Head of caudate nucleus (tissue), 42 donors: Measurements from ENCODE around the gene ASMTL.

Experiments used
- DNase-seq, 42 donors: peaks; one replicate each; pipeline versions ENCODE4 v3.0.0 to v3.0.0-alpha.2; 2020 to 2021; ENCODE audit warnings: mixed read lengths in 7 of 42
- intact Hi-C: fragments of 100-400 bp; cut with DNase I; formaldehyde crosslinking; loops from one replicate; pipeline ENCODE4 v1.15.0; 2022

Gene ASMTL

DNA sequence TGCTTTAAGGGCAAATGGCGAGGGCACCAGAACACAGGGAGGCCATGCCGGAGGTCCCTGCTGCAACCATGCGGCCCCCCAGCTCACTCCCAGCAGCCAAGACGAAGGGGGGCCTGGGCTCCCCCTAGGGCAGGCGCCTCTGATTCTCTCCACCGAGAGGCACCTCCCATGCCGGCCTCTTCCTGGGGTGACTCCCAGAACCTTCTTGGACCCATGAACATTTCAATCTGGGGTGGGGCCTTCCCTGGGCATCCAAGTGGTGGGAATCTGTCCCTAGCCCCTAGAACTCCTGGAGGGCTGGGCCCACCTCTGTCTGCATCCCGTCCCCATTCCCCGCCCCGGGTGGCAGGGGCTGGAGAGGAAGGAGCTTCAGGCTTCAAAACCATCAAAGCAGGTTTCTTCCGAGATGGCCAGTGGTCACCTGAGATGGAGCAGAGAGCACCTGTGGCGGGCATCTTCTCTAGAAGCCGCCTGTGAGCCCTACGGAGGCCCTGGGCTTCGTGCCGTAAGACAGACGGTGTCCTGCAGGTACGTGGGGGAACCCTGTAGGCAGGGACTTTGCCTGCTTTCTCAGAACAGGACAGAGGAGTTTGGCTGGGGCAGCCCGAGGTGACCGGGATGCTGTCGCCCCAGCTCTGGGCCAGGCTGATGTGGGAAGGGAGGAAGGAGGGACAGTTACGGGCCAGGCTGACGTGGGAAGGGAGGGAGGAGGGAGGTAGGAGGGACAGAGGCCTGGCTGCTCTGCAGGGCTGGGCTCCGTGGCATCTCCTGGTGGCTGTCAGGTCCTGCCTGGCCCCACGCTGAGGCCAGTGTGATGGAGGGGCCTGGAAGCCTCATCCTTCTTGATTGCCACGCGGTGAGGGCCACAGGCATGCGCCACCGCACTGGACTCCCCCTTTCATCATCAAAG, 54.0 kb downstream of the ASMTL start:
- DNase-seq: peak in 8 of 42 donors; percentile 6 to 40 (median 22)
- intact Hi-C loops: no loop called here

DNA sequence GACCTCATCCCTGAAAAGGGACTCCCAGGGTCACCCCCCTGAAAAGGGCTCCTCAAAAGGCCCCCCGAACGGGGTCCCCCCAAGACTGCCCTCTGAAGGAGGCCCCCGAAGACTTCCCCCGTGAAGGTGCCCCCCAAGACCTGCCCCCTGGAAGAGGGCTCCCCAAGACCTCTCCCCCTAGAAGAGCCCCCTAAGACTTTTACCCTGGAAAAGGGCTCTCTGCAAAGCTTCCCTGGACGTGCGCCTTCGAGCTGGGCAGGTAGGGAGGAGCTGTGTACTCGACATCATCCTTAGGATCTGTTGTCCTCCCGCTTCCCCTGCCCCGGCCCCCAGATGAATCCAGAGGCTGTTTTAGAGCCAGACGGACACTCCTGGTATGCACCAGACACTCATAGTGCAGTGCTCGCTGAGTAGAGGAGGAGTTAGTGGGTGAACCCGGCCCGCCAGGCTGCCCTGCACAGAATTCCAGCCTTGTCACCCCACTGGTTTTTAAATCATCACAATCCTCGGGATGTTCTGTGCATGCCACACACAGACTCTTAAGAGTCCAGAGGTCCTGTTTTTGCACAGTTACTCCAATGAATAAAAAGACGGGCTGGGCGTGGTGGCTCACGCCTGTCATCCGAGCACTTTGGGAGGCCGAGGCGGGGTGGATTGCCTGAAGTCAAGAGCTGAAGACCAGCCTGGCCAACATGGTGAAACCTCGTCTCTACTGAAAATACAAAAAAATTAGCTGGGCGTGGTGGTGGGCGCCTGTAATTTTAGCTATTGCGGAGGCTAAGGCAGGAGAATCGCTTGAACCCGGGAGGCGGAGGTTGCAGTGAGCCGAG, 55.1 kb downstream of the ASMTL start:
- DNase-seq: peak in 9 of 42 donors; percentile 4 to 29 (median 20)
- intact Hi-C loops: no loop called here

GRCh38 chrX:1397001-1397400, 55.7 kb downstream of the ASMTL start:
- DNase-seq: peak in 8 of 42 donors; percentile 5 to 41 (median 21)
- intact Hi-C loops: no loop called here

- intact Hi-C loops: no loop called here
These were observed 57.0 kb downstream of the ASMTL start for GRCh38 chrX:1395646-1396216.

GRCh38 chrX:1394731-1395501, 57.8 kb downstream of the ASMTL start:
- intact Hi-C loops: loop anchor here (5.0 kb wide), 1 partner anchor 197 kb away; the partner anchor contains the start of gene AKAP17A
- peak in 13 of 42 donors; percentile 5 to 42 (median 16) for DNase-seq

More at GRCh38 chrX:1395646-1396216, 57.0 kb downstream of the ASMTL start:
- peak in 2 of 42 donors; percentile 2 to 10 for DNase-seq

DNA sequence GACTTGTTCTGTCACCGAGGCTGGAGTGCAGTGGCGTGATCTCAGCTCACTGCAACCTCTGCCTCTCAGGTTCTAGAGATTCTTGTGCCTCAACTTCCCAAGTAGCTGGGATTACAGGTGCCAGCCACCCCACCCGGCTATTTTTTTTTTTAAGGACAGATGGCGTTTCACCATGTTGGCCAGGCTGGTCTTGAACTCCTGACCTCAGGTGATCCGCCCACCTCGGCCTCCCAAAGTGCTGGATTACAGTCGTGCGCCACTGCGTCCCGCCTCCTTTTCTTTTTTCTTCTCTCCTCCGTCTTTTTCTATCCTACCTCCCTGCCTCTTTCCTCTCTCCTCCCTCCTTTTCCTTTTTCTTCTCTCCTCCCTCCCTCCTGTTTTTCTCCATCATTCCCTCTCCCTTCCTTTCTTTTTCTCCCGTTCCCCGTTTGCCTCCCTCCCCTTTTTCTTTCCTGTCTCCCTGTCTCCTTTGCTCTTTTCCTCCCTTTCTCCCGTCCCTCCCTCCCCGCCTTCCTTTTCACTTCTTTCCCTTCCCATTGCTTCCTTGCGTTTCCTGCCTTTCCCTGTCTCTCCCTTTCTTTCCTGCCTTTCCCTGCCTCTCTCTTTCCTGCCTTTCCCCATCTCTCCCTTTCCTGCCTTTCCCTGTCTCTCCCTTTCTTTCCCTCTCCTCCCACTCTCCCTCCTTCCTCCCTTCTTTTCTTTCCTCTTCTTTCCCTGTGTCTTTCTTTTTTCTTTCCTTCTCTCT, 58.7 kb downstream of the ASMTL start:
- intact Hi-C loops: loop anchor here (2.0 to 5.0 kb wide), 2 partner anchors 59 to 198 kb away; partner anchors contain the start of genes AKAP17A and ASMTL
- DNase-seq: peak in 13 of 42 donors; percentile 1 to 26 (median 11)

DNA sequence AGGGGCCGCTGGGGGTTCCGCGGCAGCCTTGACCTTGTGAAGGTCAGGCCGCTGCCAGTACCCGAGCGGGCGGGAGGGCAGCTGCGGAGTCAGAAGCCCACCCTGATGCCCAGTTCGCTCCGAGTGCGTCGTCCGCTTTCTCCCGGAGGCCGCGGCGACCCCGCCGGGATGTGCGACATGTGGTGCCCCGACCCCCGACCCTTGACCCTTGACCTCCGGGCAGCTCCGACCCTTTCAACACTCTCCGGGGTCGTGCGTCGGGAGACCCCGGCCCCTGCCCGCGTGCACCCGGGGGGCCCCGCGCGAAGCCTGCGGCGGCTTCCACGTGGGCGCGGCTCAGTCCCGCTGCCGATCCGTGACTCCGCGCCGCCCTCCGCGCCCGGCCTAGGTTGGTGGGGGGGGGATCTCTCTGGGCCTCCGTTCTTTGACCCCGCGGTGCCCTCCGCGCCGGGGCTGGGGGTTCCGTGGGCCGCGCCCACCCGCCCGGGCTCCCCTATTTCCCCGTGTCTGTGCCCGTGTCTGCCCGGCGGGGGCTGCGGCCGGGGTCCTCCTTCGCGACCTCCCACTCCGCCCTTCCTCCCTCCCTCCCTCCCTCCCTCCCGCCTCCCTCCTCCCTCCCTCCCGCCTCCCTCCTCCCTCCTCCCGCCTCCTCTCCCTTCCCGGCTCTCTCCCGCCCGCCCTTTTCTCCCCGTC, 60.2 kb downstream of the ASMTL start:
- intact Hi-C loops: loop anchor here (2.0 to 5.0 kb wide), 2 partner anchors 60 to 200 kb away; partner anchors contain the start of genes AKAP17A and ASMTL
- peak in 39 of 42 donors; percentile 34 to 88 (median 70) for DNase-seq

DNA sequence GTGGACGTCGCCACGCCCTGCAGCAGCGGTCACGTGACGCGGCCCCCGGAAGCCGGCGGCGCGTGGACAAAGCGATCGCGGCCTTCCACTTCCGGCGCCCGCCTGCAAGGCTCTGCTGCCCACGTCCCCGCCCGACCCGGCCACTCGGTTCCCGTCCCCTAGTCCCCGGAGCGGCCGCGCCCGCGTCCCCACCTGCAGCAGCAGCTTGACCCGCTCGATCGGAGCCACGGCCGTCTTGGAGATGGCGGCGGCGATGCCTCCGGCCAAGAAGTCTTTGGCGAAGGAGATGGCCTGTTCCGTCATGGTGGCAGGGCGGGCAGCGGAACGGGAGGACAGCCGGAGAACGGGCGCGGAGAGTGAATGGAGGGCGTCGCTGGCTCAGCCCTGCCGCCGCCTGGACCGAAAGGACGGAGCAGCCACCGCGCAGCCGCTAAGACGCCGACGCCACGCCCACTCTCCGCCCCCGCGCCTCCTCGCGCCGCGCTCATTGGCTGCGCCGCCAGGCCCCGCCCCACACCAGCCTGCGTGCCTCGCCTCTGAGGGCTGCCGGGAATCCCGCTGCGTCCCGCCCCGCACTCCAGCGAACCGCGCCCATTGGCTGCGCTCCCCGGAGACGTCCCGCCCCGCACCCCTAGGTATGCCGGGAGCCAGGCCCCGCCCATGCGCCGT, 60.9 kb downstream of the ASMTL start, which contains the start of gene SLC25A6:
Gene SLC25A6, minus strand, starts transcription at position 407 of the 669 bp plus-strand sequence. Its CDS starts 104 bp downstream, at position 303.
- intact Hi-C loops: loop anchor here (2.0 to 5.0 kb wide), 2 partner anchors 61 to 200 kb away; partner anchors contain the start of genes AKAP17A and ASMTL
- peak; percentile 97 to 100 (median 99) for DNase-seq

DNA sequence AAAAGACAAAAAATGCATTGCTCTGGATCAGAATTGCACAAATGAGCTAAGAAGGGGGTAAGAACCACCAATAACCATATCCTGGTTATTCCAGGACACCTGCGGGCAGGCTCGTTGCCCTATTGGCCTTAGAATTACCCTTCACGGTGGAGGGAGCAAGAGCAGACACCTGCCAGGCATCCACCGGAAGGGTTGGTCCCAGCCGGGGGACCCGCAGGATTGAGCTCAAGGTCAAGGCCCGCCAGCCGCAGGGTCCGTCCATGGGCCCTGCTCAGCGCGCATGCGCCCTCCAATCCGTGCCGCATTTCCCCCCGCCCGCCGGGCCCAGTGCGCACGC, 61.4 kb downstream of the ASMTL start:
- intact Hi-C loops: loop anchor here (5.0 kb wide), 1 partner anchor 201 kb away; the partner anchor contains the start of gene AKAP17A
- DNase-seq: peak in 8 of 42 donors; percentile 56 to 95 (median 90)

GRCh38 chrX:1390621-1391369, 61.9 kb downstream of the ASMTL start:
- DNase-seq: peak in 20 of 42 donors; percentile 1 to 42 (median 17)
- intact Hi-C loops: loop anchor here (5.0 kb wide), 1 partner anchor 202 kb away; the partner anchor contains the start of gene AKAP17A

DNA sequence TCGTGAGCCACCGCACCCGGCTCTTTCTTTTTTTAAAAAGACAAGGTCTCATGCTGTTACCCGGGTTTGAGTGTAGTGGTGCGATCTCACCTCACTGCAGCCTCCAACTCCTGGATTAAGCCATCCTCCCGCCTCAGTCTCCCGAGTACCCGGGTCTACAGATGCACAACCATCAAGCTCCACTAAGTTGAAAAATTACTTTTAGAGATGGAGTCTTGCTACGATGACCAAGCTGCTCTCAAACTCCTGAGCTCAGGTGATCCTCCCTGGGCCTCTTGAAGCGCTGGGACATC, 62.8 kb downstream of the ASMTL start:
- peak in 8 of 42 donors; percentile 0 to 28 (median 14) for DNase-seq
- intact Hi-C loops: loop anchor here (5.0 kb wide), 1 partner anchor 202 kb away; the partner anchor contains the start of gene AKAP17A

DNA sequence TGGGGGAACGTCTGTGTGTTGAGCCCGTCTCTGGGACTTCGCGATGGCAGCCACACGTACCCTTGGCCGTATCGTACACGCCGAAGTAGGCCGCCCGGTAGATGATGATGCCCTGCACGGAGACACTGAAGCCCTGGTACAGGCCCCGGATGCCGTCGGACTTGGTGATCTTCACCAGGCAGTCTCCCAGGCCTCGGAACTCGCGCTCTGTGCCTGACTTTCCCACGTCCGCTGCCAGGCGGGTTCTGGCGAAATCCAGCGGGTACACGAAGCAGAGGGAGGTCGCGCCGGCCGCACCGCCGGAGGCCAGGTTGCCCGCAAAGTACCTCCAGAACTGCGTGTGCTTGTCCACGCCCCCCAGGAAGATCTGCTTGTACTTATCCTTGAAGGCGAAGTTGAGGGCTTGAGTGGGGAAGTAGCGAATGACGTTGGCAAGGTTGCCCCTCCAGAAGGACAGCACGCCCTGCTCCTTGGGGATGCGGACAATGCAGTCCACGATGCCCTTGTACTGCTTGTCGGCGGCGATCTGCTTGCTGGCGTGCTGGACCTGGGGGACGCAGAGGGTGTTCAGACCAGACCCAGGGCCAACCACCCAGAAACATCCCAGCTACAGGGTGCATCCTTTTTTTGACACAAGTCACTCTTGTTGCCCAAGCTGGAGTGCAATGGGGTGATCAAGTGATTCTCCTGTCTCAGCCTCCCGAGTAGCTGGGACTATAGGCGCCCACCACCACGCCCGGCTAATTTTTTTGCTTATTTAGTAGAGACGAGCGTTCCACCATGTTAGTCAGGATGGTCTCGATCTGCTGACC, 63.3 kb downstream of the ASMTL start:
- intact Hi-C loops: no loop called here
- DNase-seq: peak in 17 of 42 donors; percentile 0 to 39 (median 15)

GRCh38 chrX:1388651-1389050, 64.1 kb downstream of the ASMTL start:
- peak in 3 of 42 donors; percentile 4 for DNase-seq
- intact Hi-C loops: no loop called here

GRCh38 chrX:1387141-1387776, 65.5 kb downstream of the ASMTL start:
- intact Hi-C loops: no loop called here
- DNase-seq: peak in 15 of 42 donors; percentile 0 to 36 (median 15)
